Liver (tissue), 9 donors: ENCODE data around the gene HOXC10. TPM values are rescaled to one million over a fixed set of nuclear protein-coding genes. Genes with fewer than 3 reads are reported as not detected.

Source experiments
- DNase-seq: peaks from one replicate; pipeline ENCODE4 v3.0.0-alpha.2; 2017; ENCODE audit warnings: low spot score
- H3K27ac ChIP-seq, 2 donors: one replicate each; pipeline ENCODE4 v1.7.0; 2013; ENCODE audit warnings: inconsistent platforms in 2 of 2, low read length in 2 of 2, control low read depth in 1 of 2, low read depth in 1 of 2, mild to moderate bottlenecking in 1 of 2
- H3K27me3 ChIP-seq, 4 donors: one replicate each; pipeline versions ENCODE4 v1.6.1 to v1.7.0; 2013; ENCODE audit warnings: low read length in 3 of 4, inconsistent platforms in 1 of 4, mild to moderate bottlenecking in 1 of 4, moderate library complexity in 1 of 4; ENCODE audit not compliant: control insufficient read depth in 4 of 4, insufficient read depth in 4 of 4
- H3K36me3 ChIP-seq, 4 donors: one replicate each; pipeline versions ENCODE4 v1.6.1 to v1.7.0; 2013; ENCODE audit warnings: low read length in 3 of 4, mild to moderate bottlenecking in 3 of 4, low read depth in 1 of 4, moderate library complexity in 1 of 4; ENCODE audit not compliant: control insufficient read depth in 4 of 4, insufficient read depth in 3 of 4
- H3K4me1 ChIP-seq, 4 donors: one replicate each; pipeline versions ENCODE4 v1.6.1 to v1.7.0; 2013; ENCODE audit warnings: low read length in 3 of 4, mild to moderate bottlenecking in 3 of 4, moderate library complexity in 1 of 4; ENCODE audit not compliant: control insufficient read depth in 4 of 4, insufficient read depth in 4 of 4
- H3K4me3 ChIP-seq, 3 donors: one replicate each; pipeline versions ENCODE4 v1.6.1 to v1.7.0; 2013; ENCODE audit warnings: low read length in 3 of 3, control low read depth in 1 of 3, low read depth in 1 of 3, mild to moderate bottlenecking in 1 of 3
- H3K9ac ChIP-seq, 2 donors: one replicate each; pipeline ENCODE4 v1.7.0; 2013; ENCODE audit warnings: low read length in 2 of 2, mild to moderate bottlenecking in 2 of 2, moderate library complexity in 2 of 2, control low read depth in 1 of 2, low read depth in 1 of 2
- H3K9me3 ChIP-seq, 4 donors: one replicate each; pipeline versions ENCODE4 v1.6.1 to v1.7.0; 2013; ENCODE audit warnings: low read length in 3 of 4; ENCODE audit not compliant: control insufficient read depth in 4 of 4
- EGR1 ChIP-seq, 2 donors: IDR thresholded peaks; 2 replicates each; pipeline ENCODE4 v1.6.1; 2016 to 2018; ENCODE audit warnings: antibody characterized with exemption in 2 of 2, low read depth in 2 of 2
- FOXA1 ChIP-seq: IDR thresholded peaks from 2 replicates; pipeline ENCODE4 v1.6.1; 2016; ENCODE audit warnings: antibody characterized with exemption
- FOXA2 ChIP-seq: IDR thresholded peaks from 2 replicates; pipeline ENCODE4 v1.6.1; 2016; ENCODE audit warnings: antibody characterized with exemption
- GABPA ChIP-seq, 2 donors: IDR thresholded peaks in 1 of 2; conservative IDR thresholded peaks in 1 of 2; 2 replicates each; pipeline ENCODE4 v1.6.1; 2016; ENCODE audit warnings: antibody characterized with exemption in 2 of 2, mild to moderate bottlenecking in 1 of 2, moderate library complexity in 1 of 2
- HNF4A ChIP-seq, 2 donors: conservative IDR thresholded peaks; 2 replicates each; pipeline ENCODE4 v1.6.1; 2016; ENCODE audit warnings: antibody characterized with exemption in 2 of 2, mild to moderate bottlenecking in 2 of 2
- HNF4G ChIP-seq: IDR thresholded peaks from 2 replicates; pipeline ENCODE4 v1.6.1; 2016; ENCODE audit warnings: antibody characterized with exemption
- JUND ChIP-seq, 2 donors: IDR thresholded peaks; 2 replicates each; pipeline ENCODE4 v1.6.1; 2016; ENCODE audit warnings: antibody characterized with exemption in 2 of 2
- NR2F2 ChIP-seq: IDR thresholded peaks from 2 replicates; pipeline ENCODE4 v1.6.1; 2016; ENCODE audit warnings: antibody characterized with exemption
- SP1 ChIP-seq: IDR thresholded peaks from 2 replicates; pipeline ENCODE4 v1.6.1; 2018; ENCODE audit warnings: antibody characterized with exemption, mild to moderate bottlenecking
- TAF1 ChIP-seq: conservative IDR thresholded peaks from 2 replicates; pipeline ENCODE4 v1.6.1; 2016; ENCODE audit warnings: antibody characterized with exemption, mild to moderate bottlenecking
- YY1 ChIP-seq: IDR thresholded peaks from 2 replicates; pipeline ENCODE4 v1.6.1; 2016; ENCODE audit warnings: antibody characterized with exemption, mild to moderate bottlenecking
- WGBS: extraction: QIAGEN DNeasy Blood & Tissue Kit; methylation state at CpG from one replicate; pipeline ENCODE4 v1.1.7; 2013; 5-methylcytosine and 5-hydroxymethylcytosine counted together
- polyA plus RNA-seq, 2 donors: library from polyadenylated mRNA; stranded (reverse) in 1 of 2; unstranded in 1 of 2; fragments of 200-250 nt in 1 of 2; fragments of >200 nt in 1 of 2; fragmentation: Nextera tagmentation in 1 of 2; extraction: Ambion mirVana in 1 of 2; gene quantifications; one replicate each; pipeline versions ENCODE4 v1.2.1 to v1.2.3, GENCODE V29; 2013 to 2015
- total RNA-seq, 2 donors: library from RNA; depleted of rRNA; stranded (reverse); fragments of >200 nt; gene quantifications; one replicate each; pipeline ENCODE4 v1.2.3, GENCODE V29; 2014
- TF ChIP-seq, protein P1 (sequence below): fragments of 150-350 bp; IDR thresholded peaks from 2 replicates; pipeline ENCODE4 v1.5.1; 2017; ENCODE audit warnings: improper control_type of control experiment, low read depth, low read length; ENCODE audit not compliant: missing input control
- TF ChIP-seq, protein P2 (sequence below): IDR thresholded peaks from 2 replicates; pipeline ENCODE4 v1.6.1; 2016; ENCODE audit warnings: antibody characterized with exemption
- donor health status: healthy.
- donor health status: healthy.
- donor health status: healthy.
- donor health status: healthy.
- donor health status: healthy.

HOXC10 gene
- total and polyA plus RNA-seq, 4 donors: not detected

DNA sequence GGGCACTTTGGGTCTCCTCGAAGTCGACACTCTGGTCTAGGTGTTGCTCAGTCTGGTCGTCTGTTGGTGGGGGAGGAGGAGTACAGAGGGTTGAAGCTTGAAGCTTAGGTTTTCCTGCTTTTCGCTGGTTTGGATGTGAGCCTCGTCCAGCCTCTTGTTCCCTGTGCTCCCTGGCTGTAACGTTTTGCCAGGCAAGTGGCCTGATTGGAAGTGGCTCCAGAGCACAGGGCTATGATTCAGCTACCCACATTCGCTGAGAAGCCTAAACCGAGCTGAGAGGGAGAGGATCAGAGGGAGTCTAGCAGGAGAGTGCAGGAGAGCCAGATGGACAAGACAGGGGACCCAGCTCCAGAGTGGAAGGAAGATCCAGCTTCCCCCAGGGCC, 6.1 kb downstream of the HOXC10 start:
- H3K27me3 ChIP-seq: peaks cover 8 to 45% (median 25%) of the 10 kb centered on the region in 4 donors
- H3K36me3 ChIP-seq: no peaks in the 10 kb centered on the region
- H3K4me1 ChIP-seq: peaks cover 12 to 24% (median 16%) of the 10 kb centered on the region in 4 donors
- H3K27ac ChIP-seq: no peak overlapping the region
- 3% methylated on average over 8 of the region's 8 CpGs for WGBS
- no peak overlapping the region for H3K9ac ChIP-seq
- no peaks in the 10 kb centered on the region for H3K9me3 ChIP-seq
- no peak for DNase-seq
- TF ChIP-seq FOXA2 (no peak), JUND (IDR thresholded peaks at IDR 0.05) (no peak), GABPA (IDR thresholded peaks at IDR 0.05 in 1 of 2, conservative IDR thresholded peaks at IDR 0.05 in 1 of 2) (no peak), EGR1 (IDR thresholded peaks at IDR 0.05; ENCODE audit: low read depth in 2 of 2) (no peak), YY1 (no peak), SP1 (no peak), HNF4G (no peak), FOXA1 (no peak), TAF1 (no peak)
- TF ChIP-seq, protein P1, sequence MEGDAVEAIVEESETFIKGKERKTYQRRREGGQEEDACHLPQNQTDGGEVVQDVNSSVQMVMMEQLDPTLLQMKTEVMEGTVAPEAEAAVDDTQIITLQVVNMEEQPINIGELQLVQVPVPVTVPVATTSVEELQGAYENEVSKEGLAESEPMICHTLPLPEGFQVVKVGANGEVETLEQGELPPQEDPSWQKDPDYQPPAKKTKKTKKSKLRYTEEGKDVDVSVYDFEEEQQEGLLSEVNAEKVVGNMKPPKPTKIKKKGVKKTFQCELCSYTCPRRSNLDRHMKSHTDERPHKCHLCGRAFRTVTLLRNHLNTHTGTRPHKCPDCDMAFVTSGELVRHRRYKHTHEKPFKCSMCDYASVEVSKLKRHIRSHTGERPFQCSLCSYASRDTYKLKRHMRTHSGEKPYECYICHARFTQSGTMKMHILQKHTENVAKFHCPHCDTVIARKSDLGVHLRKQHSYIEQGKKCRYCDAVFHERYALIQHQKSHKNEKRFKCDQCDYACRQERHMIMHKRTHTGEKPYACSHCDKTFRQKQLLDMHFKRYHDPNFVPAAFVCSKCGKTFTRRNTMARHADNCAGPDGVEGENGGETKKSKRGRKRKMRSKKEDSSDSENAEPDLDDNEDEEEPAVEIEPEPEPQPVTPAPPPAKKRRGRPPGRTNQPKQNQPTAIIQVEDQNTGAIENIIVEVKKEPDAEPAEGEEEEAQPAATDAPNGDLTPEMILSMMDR: no peak
- TF ChIP-seq, protein P2, sequence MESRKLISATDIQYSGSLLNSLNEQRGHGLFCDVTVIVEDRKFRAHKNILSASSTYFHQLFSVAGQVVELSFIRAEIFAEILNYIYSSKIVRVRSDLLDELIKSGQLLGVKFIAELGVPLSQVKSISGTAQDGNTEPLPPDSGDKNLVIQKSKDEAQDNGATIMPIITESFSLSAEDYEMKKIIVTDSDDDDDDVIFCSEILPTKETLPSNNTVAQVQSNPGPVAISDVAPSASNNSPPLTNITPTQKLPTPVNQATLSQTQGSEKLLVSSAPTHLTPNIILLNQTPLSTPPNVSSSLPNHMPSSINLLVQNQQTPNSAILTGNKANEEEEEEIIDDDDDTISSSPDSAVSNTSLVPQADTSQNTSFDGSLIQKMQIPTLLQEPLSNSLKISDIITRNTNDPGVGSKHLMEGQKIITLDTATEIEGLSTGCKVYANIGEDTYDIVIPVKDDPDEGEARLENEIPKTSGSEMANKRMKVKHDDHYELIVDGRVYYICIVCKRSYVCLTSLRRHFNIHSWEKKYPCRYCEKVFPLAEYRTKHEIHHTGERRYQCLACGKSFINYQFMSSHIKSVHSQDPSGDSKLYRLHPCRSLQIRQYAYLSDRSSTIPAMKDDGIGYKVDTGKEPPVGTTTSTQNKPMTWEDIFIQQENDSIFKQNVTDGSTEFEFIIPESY: no peak
- H3K4me3 ChIP-seq: no peak overlapping the region

DNA sequence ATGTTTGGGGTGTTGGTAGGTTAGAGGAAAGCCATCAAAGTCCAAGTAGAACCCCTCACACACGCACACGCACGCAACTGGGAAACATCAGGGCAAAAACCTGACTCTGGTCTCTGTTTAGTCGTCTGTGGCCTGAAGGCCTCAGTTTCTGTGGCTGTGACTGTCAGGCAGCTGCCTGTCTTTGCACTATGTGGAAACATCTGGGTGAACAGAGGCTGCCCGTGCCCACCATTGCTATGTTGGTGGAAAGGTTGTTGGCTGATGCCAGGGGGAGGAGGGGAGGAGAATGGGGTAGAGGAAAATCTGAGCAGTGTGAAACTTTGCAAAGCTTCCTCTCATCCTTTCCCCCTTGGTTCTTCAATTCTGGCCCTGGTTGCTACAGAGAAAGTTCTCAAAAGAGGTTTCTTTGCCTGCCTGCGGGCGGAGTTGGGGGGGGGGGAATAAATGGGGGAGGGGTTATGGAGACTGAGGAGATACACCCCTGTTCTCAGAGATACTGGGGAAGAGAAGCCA, 7.5 kb downstream of the HOXC10 start:
- H3K9me3 ChIP-seq: no peaks in the 10 kb centered on the region
- 32% methylated on average over 7 of the region's 7 CpGs for WGBS
- H3K4me3 ChIP-seq: no peak overlapping the region
- no peak overlapping the region for H3K27ac ChIP-seq
- no peak for DNase-seq
- H3K27me3 ChIP-seq: peaks cover 4 to 43% (median 28%) of the 10 kb centered on the region in 4 donors
- no peaks in the 10 kb centered on the region for H3K36me3 ChIP-seq
- TF ChIP-seq NR2F2 (no peak), GABPA (IDR thresholded peaks at IDR 0.05 in 1 of 2, conservative IDR thresholded peaks at IDR 0.05 in 1 of 2) (no peak), HNF4A (conservative IDR thresholded peaks at IDR 0.05) (no peak)
- TF ChIP-seq, protein P2: no peak
- H3K9ac ChIP-seq: no peak overlapping the region
- H3K4me1 ChIP-seq: peaks cover 9 to 21% (median 18%) of the 10 kb centered on the region in 4 donors
